Fibroblast of lung (primary cell): ENCODE measurements around the gene KIRREL3.

ENCODE experiments used
- EZH2 ChIP-seq: IDR thresholded peaks from 2 replicates; pipeline ENCODE4 v1.5.1; 2012; ENCODE audit warnings: low read length, control low read depth, mild to moderate bottlenecking; ENCODE audit errors: missing control alignments
- TF ChIP-seq, protein P1 (sequence below), 2 donors: IDR thresholded peaks in 1 of 2; conservative IDR thresholded peaks in 1 of 2; 1 replicate in 1 of 2; 2 replicates in 1 of 2; pipeline ENCODE4 v1.5.1; 2011 to 2012; ENCODE audit warnings: low read length in 2 of 2, control low read depth in 1 of 2, inconsistent platforms in 1 of 2, low read depth in 1 of 2, mild to moderate bottlenecking in 1 of 2

DNA sequence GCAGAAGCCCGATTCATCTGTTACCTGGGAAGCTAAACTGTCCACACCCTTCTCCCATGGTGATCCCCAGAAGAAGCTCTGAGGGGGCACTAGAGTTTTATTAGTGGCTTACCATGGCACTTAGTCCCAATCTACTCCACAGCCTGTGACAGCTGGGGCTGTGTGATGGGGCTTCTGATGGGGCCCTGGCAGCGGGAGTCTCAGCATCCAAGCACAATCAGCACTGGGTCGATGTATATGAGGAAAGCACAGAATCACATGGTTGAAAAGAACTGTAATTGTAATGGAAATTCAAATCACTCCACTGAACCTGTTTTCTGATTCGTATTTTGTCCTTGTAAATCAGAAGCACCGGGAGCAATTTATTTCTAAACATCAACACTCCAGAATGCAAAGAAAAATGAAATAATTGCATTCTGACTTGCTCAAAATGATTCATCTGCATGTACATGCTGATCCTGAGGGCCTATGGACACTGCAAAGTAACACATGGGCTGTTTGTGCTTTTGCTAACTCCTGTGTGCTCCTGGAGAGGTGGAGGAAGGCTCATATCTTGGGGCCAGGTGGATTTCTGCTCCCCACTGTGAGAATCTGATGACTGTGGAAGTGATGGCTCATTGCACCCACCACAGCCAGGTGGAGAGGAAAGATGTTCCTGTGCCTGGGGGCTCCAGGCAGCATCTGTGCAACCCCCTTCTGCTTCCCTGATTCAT is 203.0 kb downstream of the KIRREL3 start:
- TF ChIP-seq, protein P1, sequence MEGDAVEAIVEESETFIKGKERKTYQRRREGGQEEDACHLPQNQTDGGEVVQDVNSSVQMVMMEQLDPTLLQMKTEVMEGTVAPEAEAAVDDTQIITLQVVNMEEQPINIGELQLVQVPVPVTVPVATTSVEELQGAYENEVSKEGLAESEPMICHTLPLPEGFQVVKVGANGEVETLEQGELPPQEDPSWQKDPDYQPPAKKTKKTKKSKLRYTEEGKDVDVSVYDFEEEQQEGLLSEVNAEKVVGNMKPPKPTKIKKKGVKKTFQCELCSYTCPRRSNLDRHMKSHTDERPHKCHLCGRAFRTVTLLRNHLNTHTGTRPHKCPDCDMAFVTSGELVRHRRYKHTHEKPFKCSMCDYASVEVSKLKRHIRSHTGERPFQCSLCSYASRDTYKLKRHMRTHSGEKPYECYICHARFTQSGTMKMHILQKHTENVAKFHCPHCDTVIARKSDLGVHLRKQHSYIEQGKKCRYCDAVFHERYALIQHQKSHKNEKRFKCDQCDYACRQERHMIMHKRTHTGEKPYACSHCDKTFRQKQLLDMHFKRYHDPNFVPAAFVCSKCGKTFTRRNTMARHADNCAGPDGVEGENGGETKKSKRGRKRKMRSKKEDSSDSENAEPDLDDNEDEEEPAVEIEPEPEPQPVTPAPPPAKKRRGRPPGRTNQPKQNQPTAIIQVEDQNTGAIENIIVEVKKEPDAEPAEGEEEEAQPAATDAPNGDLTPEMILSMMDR (conservative IDR thresholded peaks at IDR 0.05 in 1 of 2, IDR thresholded peaks at IDR 0.05 in 1 of 2; ENCODE audit: low read depth in 1 of 2, low read length in 2 of 2) = no peak
- TF ChIP-seq EZH2 = no peak
